C4-2B (cell line): ENCODE data around the gene CA11.

Experiments used
- CTCF ChIP-seq: fragments of 450-650 bp; conservative IDR thresholded peaks from 2 replicates; pipeline ENCODE4 v1.5.1; 2017; ENCODE audit warnings: mild to moderate bottlenecking
- ZFX ChIP-seq: fragments of 450-650 bp; IDR thresholded peaks from 2 replicates; pipeline ENCODE4 v1.6.1; 2017

GRCh38 chr19:48654299-48655059 lies 8.5 kb upstream of the CA11 start:
- TF ChIP-seq CTCF (no peak), ZFX (no peak)
